ENCODE data around the gene GPR142.

DNA sequence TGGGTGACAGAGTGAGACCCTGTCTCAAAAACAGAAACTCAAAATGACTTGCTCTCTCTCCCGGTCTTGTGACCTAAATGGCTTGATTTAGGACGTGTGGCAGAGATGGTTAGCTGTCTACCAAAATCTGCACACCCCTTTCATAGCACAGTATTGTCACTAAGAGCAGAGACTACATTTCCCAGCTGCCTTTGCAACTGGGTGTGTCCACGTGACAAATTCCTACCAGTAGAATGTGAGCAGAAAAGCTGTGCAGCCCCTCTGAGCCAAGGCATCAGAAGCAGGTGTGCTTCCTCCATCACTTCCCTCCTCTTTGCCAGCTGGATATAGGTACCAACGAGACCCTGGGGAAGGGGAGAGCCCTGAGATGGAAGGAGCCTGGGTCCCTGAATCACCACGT, 25.5 kb downstream of the GPR142 start:
- TF ChIP-seq POLR2A (IDR thresholded peaks at IDR 0.05; ENCODE audit: low read length) (no peak), GATA1 (IDR thresholded peaks at IDR 0.05; ENCODE audit: low read depth, low read length) (no peak)
